Hepatocyte (in vitro differentiated cells): Measurements from ENCODE around the gene UNG. TPM values are rescaled to one million over a fixed set of nuclear protein-coding genes. Genes with fewer than 3 reads are reported as not detected.

ENCODE experiments used
- DNase-seq: peaks from one replicate; pipeline ENCODE4 v3.0.0-alpha.2; 2016; ENCODE audit warnings: low spot score
- H2AFZ ChIP-seq: fragments of 200-600 bp; sonication (generic); 2 replicates; pipeline ENCODE4 v1.6.0; 2016; ENCODE audit warnings: antibody characterized with exemption, mild to moderate bottlenecking
- H3K27ac ChIP-seq: fragments of 200-600 bp; sonication (generic); 2 replicates; pipeline ENCODE4 v1.5.1; 2016; ENCODE audit warnings: mild to moderate bottlenecking
- H3K27me3 ChIP-seq: fragments of 200-600 bp; sonication (generic); 2 replicates; pipeline ENCODE4 v1.6.1; 2016
- H3K36me3 ChIP-seq: fragments of 200-600 bp; sonication (generic); replicated peaks from 2 replicates; pipeline ENCODE4 v1.5.1; 2016; ENCODE audit warnings: low read depth; ENCODE audit not compliant: insufficient read depth
- H3K4me1 ChIP-seq: fragments of 200-600 bp; sonication (generic); 2 replicates; pipeline ENCODE4 v1.5.1; 2016; ENCODE audit warnings: mild to moderate bottlenecking, moderate library complexity; ENCODE audit not compliant: insufficient read depth
- H3K4me2 ChIP-seq: fragments of 200-600 bp; sonication (generic); 2 replicates; pipeline ENCODE4 v1.6.0; 2016
- H3K4me3 ChIP-seq: fragments of 200-600 bp; sonication (generic); 2 replicates; pipeline ENCODE4 v1.5.1; 2016; ENCODE audit warnings: mild to moderate bottlenecking
- H3K79me2 ChIP-seq: fragments of 200-600 bp; sonication (generic); 2 replicates; pipeline ENCODE4 v1.6.0; 2017; ENCODE audit warnings: mild to moderate bottlenecking
- H3K9me2 ChIP-seq: fragments of 200-600 bp; sonication (generic); replicated peaks from 2 replicates; pipeline ENCODE4 v1.6.0; 2017; ENCODE audit warnings: mild to moderate bottlenecking; ENCODE audit not compliant: insufficient read depth
- H3K9me3 ChIP-seq: fragments of 200-600 bp; sonication (generic); 2 replicates; pipeline ENCODE4 v1.5.1; 2016; ENCODE audit warnings: low read depth, mild to moderate bottlenecking
- H4K20me1 ChIP-seq: fragments of 200-600 bp; sonication (generic); 2 replicates; pipeline ENCODE4 v1.6.0; 2016; ENCODE audit warnings: mild to moderate bottlenecking; ENCODE audit not compliant: insufficient read depth, poor library complexity, severe bottlenecking
- EZH2 ChIP-seq: fragments of 200-600 bp; sonication (generic); IDR thresholded peaks from 2 replicates; pipeline ENCODE4 v1.6.1; 2016; ENCODE audit warnings: antibody characterized with exemption, mild to moderate bottlenecking, borderline replicate concordance
- EZH2phosphoT487 ChIP-seq: fragments of 200-600 bp; sonication (generic); IDR thresholded peaks from one replicate; pipeline ENCODE4 v1.6.1; 2018; ENCODE audit warnings: antibody characterized with exemption, mild to moderate bottlenecking, low read depth, moderate library complexity; ENCODE audit not compliant: unreplicated experiment, severe bottlenecking
- WGBS: methylation state at CpG from one replicate; pipeline ENCODE4 v1.1.6; 2016; ENCODE audit warnings: low lambda C conversion rate; ENCODE audit errors: missing lambda C conversion rate; 5-methylcytosine and 5-hydroxymethylcytosine counted together
- polyA plus RNA-seq: library from polyadenylated mRNA; unstranded; fragments of >200 nt; fragmentation: Nextera tagmentation; extraction: Ambion mirVana; gene quantifications from 2 replicates; pipeline ENCODE4 v1.2.1, GENCODE V29; 2016
- total RNA-seq: library from RNA; depleted of rRNA; stranded (reverse); fragments of >200 nt; gene quantifications from 2 replicates; pipeline ENCODE4 v1.2.3, GENCODE V29; 2014
- TF ChIP-seq, protein P1 (sequence below): fragments of 200-600 bp; sonication (generic); IDR thresholded peaks from 2 replicates; pipeline ENCODE4 v1.5.1; 2016; ENCODE audit warnings: antibody characterized with exemption, mild to moderate bottlenecking; ENCODE audit not compliant: poor library complexity

Gene UNG
- total and polyA plus RNA-seq, 2 experiments from 2014 or later, result 35.7 to 41.2 TPM

DNA sequence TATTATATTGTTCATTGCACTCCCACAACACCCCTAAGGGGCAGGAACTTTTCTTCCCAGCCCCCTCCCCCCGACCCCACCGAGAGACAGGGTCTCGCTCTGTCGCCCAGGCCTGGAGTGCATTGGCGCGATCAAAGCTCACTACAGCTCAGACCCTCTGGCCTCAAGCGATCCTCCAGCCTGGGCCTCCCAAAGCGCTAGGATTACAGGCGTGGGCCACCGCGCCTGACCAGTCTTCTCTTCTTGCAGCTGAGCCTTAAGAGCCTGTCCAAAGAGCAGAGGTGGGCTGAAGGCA, 310 bp upstream of the UNG start:
- WGBS, result 53% methylated on average over 11 of the region's 11 CpGs
- DNase-seq, result no peak
- no peaks in the 10 kb centered on the region for H3K9me2 ChIP-seq
- H3K27me3 ChIP-seq, result no peaks in the 10 kb centered on the region
- H3K4me2 ChIP-seq, result peak overlapping the region; percentile 94
- H2AFZ ChIP-seq, result peak overlapping the region; percentile 23
- no peak overlapping the region for H3K27ac ChIP-seq
- no peaks in the 10 kb centered on the region for H3K9me3 ChIP-seq
- no peaks in the 10 kb centered on the region for H3K36me3 ChIP-seq
- no peaks in the 10 kb centered on the region for H4K20me1 ChIP-seq
- peaks cover 10% of the 10 kb centered on the region for H3K4me1 ChIP-seq
- peaks cover 40% of the 10 kb centered on the region for H3K79me2 ChIP-seq
- no peak for TF ChIP-seq EZH2phosphoT487
- no peak for TF ChIP-seq EZH2
- TF ChIP-seq, protein P1, sequence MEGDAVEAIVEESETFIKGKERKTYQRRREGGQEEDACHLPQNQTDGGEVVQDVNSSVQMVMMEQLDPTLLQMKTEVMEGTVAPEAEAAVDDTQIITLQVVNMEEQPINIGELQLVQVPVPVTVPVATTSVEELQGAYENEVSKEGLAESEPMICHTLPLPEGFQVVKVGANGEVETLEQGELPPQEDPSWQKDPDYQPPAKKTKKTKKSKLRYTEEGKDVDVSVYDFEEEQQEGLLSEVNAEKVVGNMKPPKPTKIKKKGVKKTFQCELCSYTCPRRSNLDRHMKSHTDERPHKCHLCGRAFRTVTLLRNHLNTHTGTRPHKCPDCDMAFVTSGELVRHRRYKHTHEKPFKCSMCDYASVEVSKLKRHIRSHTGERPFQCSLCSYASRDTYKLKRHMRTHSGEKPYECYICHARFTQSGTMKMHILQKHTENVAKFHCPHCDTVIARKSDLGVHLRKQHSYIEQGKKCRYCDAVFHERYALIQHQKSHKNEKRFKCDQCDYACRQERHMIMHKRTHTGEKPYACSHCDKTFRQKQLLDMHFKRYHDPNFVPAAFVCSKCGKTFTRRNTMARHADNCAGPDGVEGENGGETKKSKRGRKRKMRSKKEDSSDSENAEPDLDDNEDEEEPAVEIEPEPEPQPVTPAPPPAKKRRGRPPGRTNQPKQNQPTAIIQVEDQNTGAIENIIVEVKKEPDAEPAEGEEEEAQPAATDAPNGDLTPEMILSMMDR, result no peak
- H3K4me3 ChIP-seq, result no peak overlapping the region

DNA sequence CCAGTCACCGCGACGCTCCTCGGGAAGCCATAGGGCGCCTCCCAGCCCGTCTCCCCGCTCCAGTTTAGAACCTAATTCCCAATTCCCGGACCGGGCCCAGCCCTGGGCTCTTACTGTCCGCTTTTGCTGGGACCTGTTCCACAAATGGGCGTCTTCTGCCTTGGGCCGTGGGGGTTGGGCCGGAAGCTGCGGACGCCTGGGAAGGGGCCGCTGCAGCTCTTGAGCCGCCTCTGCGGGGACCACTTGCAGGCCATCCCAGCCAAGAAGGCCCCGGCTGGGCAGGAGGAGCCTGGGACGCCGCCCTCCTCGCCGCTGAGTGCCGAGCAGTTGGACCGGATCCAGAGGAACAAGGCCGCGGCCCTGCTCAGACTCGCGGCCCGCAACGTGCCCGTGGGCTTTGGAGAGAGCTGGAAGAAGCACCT, 797 bp downstream of the UNG start:
- TF ChIP-seq, protein P1, result no peak
- no peak for TF ChIP-seq EZH2phosphoT487
- no peak for TF ChIP-seq EZH2
- peaks cover 30% of the 10 kb centered on the region for H3K79me2 ChIP-seq
- no peaks in the 10 kb centered on the region for H3K4me1 ChIP-seq
- H3K9me2 ChIP-seq, result no peaks in the 10 kb centered on the region
- peak overlapping the region; percentile 88 for H3K27ac ChIP-seq
- H4K20me1 ChIP-seq, result no peaks in the 10 kb centered on the region
- DNase-seq, result peak; percentile 84
- H3K4me2 ChIP-seq, result peak overlapping the region; percentile 83
- H2AFZ ChIP-seq, result peak overlapping the region; percentile 85
- H3K4me3 ChIP-seq, result peak overlapping the region; percentile 51
- no peaks in the 10 kb centered on the region for H3K9me3 ChIP-seq
- no peaks in the 10 kb centered on the region for H3K36me3 ChIP-seq
- no peaks in the 10 kb centered on the region for H3K27me3 ChIP-seq
- whole genome bisulfite sequencing, result under 1% methylated on average over 28 of the region's 32 CpGs

DNA sequence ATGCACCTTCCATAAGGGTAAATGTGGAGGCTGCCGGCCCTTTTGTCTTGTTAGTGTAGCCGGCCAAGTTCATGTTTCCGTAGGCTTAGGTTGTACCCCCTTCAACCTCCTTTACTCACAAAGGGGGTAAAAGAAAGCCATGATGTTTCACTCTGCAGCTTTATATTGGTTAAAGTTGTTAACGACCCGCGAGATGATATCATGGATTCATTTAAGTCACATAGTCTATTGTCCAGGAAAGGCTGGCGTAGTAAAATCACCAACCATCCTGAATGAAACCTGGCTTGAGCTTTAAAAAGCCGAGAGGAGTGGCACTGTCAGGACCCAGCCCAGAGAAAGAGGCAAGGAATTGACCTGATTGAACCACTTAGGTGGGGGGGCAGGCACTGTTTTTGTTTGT, 1.3 kb downstream of the UNG start:
- no peaks in the 10 kb centered on the region for H3K9me2 ChIP-seq
- H3K27ac ChIP-seq, result peak overlapping the region; percentile 88
- peak overlapping the region; percentile 85 for H2AFZ ChIP-seq
- no peaks in the 10 kb centered on the region for H3K36me3 ChIP-seq
- peak overlapping the region; percentile 51 for H3K4me3 ChIP-seq
- DNase-seq, result no peak
- H4K20me1 ChIP-seq, result no peaks in the 10 kb centered on the region
- peak overlapping the region; percentile 83 for H3K4me2 ChIP-seq
- no peaks in the 10 kb centered on the region for H3K27me3 ChIP-seq
- peaks cover 30% of the 10 kb centered on the region for H3K79me2 ChIP-seq
- TF ChIP-seq, protein P1, result no peak
- no peak for TF ChIP-seq EZH2phosphoT487
- no peak for TF ChIP-seq EZH2
- WGBS, result 10% methylated on average over 8 of the region's 8 CpGs
- H3K4me1 ChIP-seq, result no peaks in the 10 kb centered on the region
- no peaks in the 10 kb centered on the region for H3K9me3 ChIP-seq
